Immature natural killer cell (primary cell): ENCODE results near the gene NXN. TPM values are rescaled to one million over a fixed set of nuclear protein-coding genes. Genes with fewer than 3 reads are reported as not detected.
A peak's percentile ranks its signal among the peaks of the same experiment; 100 is the strongest.

Experiments used
- DNase-seq, 3 donors: peaks; one replicate each; pipeline ENCODE4 v3.0.0; 2022; ENCODE audit warnings: mixed read lengths in 1 of 3
- H3K27ac Mint-ChIP-seq, 6 donors: one replicate each; pipeline ENCODE4 v1.8.0; 2020; ENCODE audit warnings: mixed read lengths in 6 of 6, mild to moderate bottlenecking in 5 of 6, inconsistent platforms in 4 of 6, moderate library complexity in 3 of 6
- H3K27me3 Mint-ChIP-seq, 3 donors: one replicate each; pipeline ENCODE4 v1.8.0; 2020 to 2021; ENCODE audit warnings: low read depth in 3 of 3, mild to moderate bottlenecking in 3 of 3, mixed read lengths in 3 of 3, moderate library complexity in 3 of 3, inconsistent platforms in 1 of 3
- H3K36me3 Mint-ChIP-seq, 3 donors: one replicate each; pipeline ENCODE4 v1.8.0; 2020; ENCODE audit warnings: mixed read lengths in 3 of 3, inconsistent platforms in 2 of 3, mild to moderate bottlenecking in 2 of 3
- H3K4me1 Mint-ChIP-seq, 2 donors: one replicate each; pipeline ENCODE4 v1.8.0; 2020; ENCODE audit warnings: inconsistent platforms in 2 of 2, mild to moderate bottlenecking in 2 of 2, mixed read lengths in 2 of 2, moderate library complexity in 1 of 2
- H3K4me3 Mint-ChIP-seq, 5 donors: one replicate each; pipeline ENCODE4 v1.8.0; 2020; ENCODE audit warnings: mild to moderate bottlenecking in 5 of 5, mixed read lengths in 5 of 5, inconsistent platforms in 3 of 5, moderate library complexity in 3 of 5
- H3K9me3 Mint-ChIP-seq, 6 donors: one replicate each; pipeline ENCODE4 v1.8.0; 2020; ENCODE audit warnings: mild to moderate bottlenecking in 6 of 6, mixed read lengths in 6 of 6, inconsistent platforms in 4 of 6, moderate library complexity in 3 of 6
- polyA plus RNA-seq, 3 donors: library from polyadenylated mRNA; unstranded; fragments of 300-500 nt; fragmentation: Illumina TruSeq; gene quantifications; one replicate each; pipeline ENCODE4 v1.2.3, GENCODE V29; 2021

NXN gene
- polyA plus RNA-seq, 3 donors from 2014 or later = 0.19 TPM; not detected in 2

DNA sequence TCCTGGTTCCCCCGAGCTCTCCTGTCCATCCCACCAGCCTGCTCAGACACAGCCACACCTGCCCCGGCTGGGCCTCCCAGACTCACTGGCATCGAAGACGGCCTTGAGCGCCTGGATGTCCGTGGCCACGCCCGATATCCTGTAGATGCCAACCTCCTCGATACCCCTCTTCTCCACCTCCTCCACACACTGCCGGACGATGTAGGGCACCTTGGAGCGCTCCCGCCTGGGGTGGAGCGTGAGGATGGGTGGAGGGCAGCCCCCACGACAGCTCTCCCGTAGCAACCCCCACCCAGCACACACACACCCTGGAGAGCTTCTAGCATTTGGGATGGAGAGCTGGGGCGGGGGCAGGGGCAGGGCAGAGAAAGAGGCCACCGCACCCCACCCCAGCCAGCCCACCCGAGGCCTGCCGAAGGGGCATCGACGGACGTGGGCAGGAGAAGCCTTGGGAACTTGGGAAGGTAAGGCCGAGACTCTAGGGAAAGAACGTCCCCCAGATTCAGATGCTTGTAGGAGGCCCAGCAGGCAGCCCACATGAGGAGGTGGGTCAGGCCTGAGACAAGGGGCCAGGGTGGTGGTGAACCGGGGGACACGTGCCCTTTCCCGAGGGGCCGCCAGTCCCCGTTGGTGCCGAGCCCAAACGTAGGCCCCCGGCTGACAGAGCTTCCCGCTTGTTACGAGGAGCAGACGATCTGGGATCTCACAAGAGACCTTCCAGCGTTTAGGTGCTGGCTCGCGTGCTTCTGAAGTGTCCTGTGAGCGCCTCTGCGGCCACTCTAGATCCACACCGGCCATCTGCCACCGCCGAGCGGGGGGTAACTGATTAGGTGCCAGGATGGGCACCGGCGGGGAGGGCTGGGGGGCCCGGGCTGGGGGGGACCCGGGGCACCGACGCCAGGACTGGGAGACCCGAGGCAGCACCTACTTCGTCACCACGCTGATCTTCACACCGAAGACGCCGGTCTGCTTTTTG is 32.5 kb upstream of the NXN start:
- DNase-seq = no peak
- Mint-ChIP-seq H3K36me3 (peaks cover 0 to 4% (median 3%) of the 10 kb centered on the region in 3 donors), H3K27me3 (peaks cover 0 to 3% (median 2%) of the 10 kb centered on the region in 3 donors), H3K9me3 (no peaks in the 10 kb centered on the region), H3K27ac (peak overlapping the region in 1 of 6 donors; percentile 46), H3K4me1 (peaks cover 2 to 4% of the 10 kb centered on the region in 2 donors), H3K4me3 (no peak overlapping the region)

DNA sequence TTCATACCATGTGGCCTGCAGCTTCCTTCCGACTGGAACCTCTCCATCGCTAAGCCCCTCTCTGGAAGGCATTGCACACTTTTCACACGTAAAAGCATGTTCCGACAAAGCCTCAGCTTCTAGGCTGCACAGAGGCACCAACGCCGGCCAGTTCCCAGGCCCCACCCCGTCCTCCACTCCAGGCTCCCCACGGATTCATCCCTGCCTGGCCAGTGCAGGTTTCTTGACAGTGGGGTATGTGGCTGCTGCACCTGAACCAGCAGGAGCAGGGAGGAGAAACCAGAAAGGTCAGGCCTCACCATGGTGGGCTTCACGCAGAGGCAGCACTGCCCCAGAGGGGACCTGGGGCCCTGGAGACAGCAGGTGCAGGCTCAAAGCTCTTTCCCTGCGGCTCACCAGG is 31.6 kb upstream of the NXN start:
- peaks cover 2 to 4% of the 10 kb centered on the region in 2 donors for H3K4me1 Mint-ChIP-seq
- peaks cover 0 to 3% (median 2%) of the 10 kb centered on the region in 3 donors for H3K27me3 Mint-ChIP-seq
- H3K27ac Mint-ChIP-seq = no peak overlapping the region
- no peak for DNase-seq
- H3K9me3 Mint-ChIP-seq = no peaks in the 10 kb centered on the region
- H3K36me3 Mint-ChIP-seq = peaks cover 0 to 4% (median 3%) of the 10 kb centered on the region in 3 donors
- no peak overlapping the region for H3K4me3 Mint-ChIP-seq

DNA sequence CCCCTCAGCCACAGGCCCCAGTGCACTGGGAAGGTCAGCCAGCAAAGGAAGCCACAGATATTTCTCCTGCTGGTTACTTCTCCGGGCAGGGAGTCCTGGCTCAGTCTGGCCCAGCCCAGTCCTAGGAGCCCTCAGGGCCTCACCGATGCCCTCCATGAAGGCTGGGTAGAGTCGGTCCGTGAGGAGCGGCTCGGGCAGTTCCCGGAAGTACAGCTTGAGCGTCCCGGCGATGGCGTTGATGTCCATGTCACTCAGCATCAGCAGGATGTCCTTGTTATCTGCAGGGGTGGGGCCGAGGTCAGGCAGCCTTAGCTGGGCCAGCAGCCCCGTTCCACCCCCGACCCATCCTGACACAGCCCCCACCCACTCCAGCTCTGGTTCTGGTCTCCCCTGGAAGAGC is 31.0 kb upstream of the NXN start:
- no peak overlapping the region for H3K4me3 Mint-ChIP-seq

DNA sequence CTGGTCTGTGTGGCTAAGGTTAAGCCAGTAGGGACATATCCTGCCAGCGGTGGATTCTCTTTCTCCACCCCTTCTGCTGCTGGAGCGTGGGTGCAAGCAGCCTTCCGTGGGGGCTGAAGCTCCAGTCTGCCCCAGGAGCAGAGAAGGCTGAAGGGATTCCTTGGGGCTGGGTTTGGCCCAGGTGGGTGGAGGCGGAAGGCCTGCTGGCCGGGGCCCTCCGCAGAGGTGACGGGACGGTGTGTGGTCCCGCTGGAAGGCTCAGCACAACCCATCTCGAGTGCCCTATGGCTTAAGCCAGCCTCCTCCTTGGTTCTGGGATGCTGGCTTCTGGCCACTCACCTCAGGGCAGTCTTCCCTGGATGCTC is 30.5 kb upstream of the NXN start:
- H3K36me3 Mint-ChIP-seq = peaks cover 0 to 6% (median 4%) of the 10 kb centered on the region in 3 donors
- no peak overlapping the region for H3K4me3 Mint-ChIP-seq
- no peak overlapping the region for H3K27ac Mint-ChIP-seq
- DNase-seq = no peak
- no peaks in the 10 kb centered on the region for H3K4me1 Mint-ChIP-seq
- no peaks in the 10 kb centered on the region for H3K9me3 Mint-ChIP-seq
- H3K27me3 Mint-ChIP-seq = peaks cover 2 to 3% (median 2%) of the 10 kb centered on the region in 3 donors

More for the DNA sequence above, 31.0 kb upstream of the NXN start:
- DNase-seq = no peak
- H3K27ac Mint-ChIP-seq = no peak overlapping the region
- H3K27me3 Mint-ChIP-seq = peaks cover 0 to 3% (median 2%) of the 10 kb centered on the region in 3 donors
- no peaks in the 10 kb centered on the region for H3K9me3 Mint-ChIP-seq
- H3K36me3 Mint-ChIP-seq = peaks cover 0 to 4% (median 3%) of the 10 kb centered on the region in 3 donors
- H3K4me1 Mint-ChIP-seq = no peaks in the 10 kb centered on the region

GRCh38 chr17:1009229-1010085 is 29.9 kb upstream of the NXN start:
- no peak for DNase-seq
- Mint-ChIP-seq H3K9me3 (no peaks in the 10 kb centered on the region), H3K27ac (no peak overlapping the region), H3K4me1 (no peaks in the 10 kb centered on the region), H3K4me3 (no peak overlapping the region), H3K36me3 (peaks cover 0 to 8% (median 0%) of the 10 kb centered on the region in 3 donors), H3K27me3 (peaks cover 2 to 3% (median 2%) of the 10 kb centered on the region in 3 donors)

DNA sequence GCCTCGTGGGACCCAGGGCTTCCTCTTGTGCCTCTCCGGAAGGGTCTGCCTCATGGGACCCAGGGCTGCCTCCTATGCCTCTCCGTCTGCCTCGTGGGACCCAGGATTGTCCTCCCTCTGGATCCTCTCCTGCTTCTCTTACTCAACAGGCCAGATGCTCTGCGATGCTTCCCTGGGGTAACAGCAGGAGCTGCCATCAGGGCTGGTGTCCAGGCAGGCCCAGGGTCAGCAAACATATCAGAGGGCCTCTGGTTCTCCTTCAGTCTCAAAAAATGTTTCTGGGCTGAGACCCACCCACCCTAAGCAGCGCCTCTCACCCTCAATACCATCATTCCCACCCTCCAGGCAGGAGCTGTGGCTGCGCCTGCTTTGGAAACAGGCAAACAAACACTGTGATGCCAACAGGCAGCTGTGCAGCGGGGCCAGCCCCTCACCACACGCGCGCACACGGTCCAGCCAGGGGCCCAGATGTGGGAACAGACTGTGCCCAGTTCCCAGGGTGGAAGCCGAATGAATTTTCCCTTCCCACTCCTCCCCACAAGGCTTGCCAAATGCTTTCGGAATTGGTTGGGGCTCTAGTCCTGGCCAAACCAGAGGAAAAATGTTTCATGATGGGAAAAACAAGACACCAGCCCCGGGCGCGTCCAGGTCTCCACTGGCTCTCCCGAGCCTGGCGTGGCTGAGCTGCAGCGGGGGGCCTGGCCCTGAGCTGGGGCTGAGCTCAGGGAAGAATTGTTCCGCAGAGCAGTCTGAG is 28.6 kb upstream of the NXN start:
- Mint-ChIP-seq H3K27me3 (peaks cover 2 to 6% (median 2%) of the 10 kb centered on the region in 3 donors), H3K4me3 (no peak overlapping the region), H3K27ac (peak overlapping the region in 1 of 6 donors; percentile 61), H3K4me1 (no peaks in the 10 kb centered on the region), H3K36me3 (peaks cover 0 to 8% (median 2%) of the 10 kb centered on the region in 3 donors), H3K9me3 (no peaks in the 10 kb centered on the region)
- no peak for DNase-seq

DNA sequence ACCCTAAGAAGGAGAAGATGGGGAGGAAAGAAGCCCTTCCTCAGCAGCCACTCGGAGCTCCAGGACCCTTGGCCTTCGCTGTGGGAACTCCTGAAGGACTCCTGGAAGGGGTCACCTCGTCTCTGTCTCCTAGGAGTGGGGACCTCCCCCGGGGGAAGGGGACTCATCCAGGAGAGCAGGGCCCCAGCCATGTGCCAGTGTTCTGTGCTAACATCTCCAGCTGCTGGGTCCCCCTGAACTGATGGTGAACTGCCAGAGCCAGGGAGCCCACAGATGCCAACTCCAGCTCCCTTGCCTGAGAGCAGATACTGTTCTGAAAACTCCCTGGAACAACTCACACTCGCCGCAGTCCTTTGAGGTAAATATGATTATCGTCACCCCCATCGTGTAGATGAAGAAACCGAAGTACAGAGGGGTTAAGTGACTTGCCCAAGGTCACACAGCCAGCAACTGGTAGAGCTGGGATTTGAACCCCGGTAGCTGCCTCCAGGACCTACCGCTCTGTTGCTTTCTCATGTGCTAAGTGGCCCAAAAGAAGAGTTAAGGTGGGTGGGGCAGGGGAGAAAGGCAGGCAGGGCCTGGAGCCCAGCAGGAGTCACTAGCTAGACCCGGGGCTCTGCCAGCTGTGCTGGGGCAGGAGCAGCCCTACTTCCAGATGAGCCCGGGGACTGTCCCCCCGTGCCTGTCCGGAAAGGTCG is 27.9 kb upstream of the NXN start:
- no peaks in the 10 kb centered on the region for H3K9me3 Mint-ChIP-seq
- H3K36me3 Mint-ChIP-seq = peaks cover 0 to 9% (median 8%) of the 10 kb centered on the region in 3 donors
- H3K4me3 Mint-ChIP-seq = no peak overlapping the region
- H3K27me3 Mint-ChIP-seq = peaks cover 2 to 10% (median 2%) of the 10 kb centered on the region in 3 donors
- no peaks in the 10 kb centered on the region for H3K4me1 Mint-ChIP-seq
- no peak for DNase-seq
- no peak overlapping the region for H3K27ac Mint-ChIP-seq

DNA sequence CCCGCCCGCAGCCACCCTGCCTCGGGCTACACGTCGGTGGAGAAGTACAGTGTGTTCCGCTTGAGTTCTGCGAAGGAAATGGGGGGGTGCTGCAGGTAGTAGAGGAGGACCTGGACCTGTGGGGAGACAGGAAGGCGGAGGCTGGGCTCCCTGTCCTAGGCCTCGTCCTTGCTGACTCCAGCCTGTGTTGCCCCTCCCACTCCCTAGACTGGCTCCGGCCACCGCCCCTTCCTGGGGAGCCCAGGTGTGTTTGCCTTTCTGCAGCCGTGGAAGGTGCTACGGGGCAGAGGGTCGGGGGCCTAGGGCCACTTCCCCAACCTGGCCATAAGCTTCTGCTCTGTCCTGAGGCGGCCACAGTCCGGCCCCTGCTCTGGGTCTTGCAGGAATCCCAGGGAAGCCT is 26.5 kb upstream of the NXN start:
- no peak overlapping the region for H3K27ac Mint-ChIP-seq
- no peaks in the 10 kb centered on the region for H3K9me3 Mint-ChIP-seq

DNA sequence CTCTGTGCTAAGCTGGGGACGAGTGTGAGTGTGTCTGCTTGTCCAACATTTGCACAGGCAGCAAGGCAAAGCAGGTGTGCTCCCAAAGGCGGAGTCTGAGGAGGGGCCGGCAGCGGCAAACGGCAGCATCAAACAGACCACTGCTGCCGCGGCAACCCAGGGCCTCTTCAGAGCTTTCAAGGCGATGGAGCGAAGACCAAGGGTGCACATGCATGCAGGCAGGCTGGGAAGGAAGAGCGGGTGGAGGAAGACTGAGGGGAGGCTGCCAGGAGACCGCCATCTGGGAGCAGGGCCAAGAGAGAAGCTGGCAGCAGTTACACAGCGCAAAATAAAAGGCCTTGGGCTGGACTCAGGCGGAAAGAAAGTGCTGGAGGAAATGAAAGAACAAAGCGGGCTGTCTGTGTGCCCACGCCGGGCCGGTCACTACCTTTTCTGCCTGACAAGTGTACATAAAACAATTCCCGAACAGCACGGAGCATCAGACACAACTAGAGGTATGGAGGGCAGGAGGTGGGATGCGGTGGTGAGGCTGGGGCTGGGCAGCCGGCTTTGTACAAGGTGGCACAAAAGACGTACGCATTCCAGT is 25.9 kb upstream of the NXN start:
- peak overlapping the region in 3 of 6 donors; percentile 36 to 77 (median 60) for H3K27ac Mint-ChIP-seq
- DNase-seq = no peak

More for the DNA sequence above, 26.5 kb upstream of the NXN start:
- H3K27me3 Mint-ChIP-seq = peaks cover 2 to 10% (median 2%) of the 10 kb centered on the region in 3 donors
- no peak overlapping the region for H3K4me3 Mint-ChIP-seq
- peaks cover 0 to 13% (median 12%) of the 10 kb centered on the region in 3 donors for H3K36me3 Mint-ChIP-seq
- no peak for DNase-seq
- H3K4me1 Mint-ChIP-seq = peaks cover 0 to 2% of the 10 kb centered on the region in 2 donors

GRCh38 chr17:1004769-1005295 is 25.3 kb upstream of the NXN start:
- H3K4me3 Mint-ChIP-seq = no peak overlapping the region
- no peaks in the 10 kb centered on the region for H3K9me3 Mint-ChIP-seq
- peaks cover 0 to 18% (median 18%) of the 10 kb centered on the region in 3 donors for H3K36me3 Mint-ChIP-seq
- peaks cover 0 to 2% of the 10 kb centered on the region in 2 donors for H3K4me1 Mint-ChIP-seq
- peak overlapping the region in 3 of 6 donors; percentile 28 to 60 (median 36) for H3K27ac Mint-ChIP-seq
- no peak for DNase-seq
- H3K27me3 Mint-ChIP-seq = peaks cover 2 to 13% (median 2%) of the 10 kb centered on the region in 3 donors

More for the DNA sequence above, 25.9 kb upstream of the NXN start:
- Mint-ChIP-seq H3K9me3 (no peaks in the 10 kb centered on the region), H3K27me3 (peaks cover 2 to 11% (median 2%) of the 10 kb centered on the region in 3 donors), H3K4me3 (no peak overlapping the region), H3K36me3 (peaks cover 0 to 15% (median 14%) of the 10 kb centered on the region in 3 donors), H3K4me1 (peaks cover 0 to 2% of the 10 kb centered on the region in 2 donors)

GRCh38 chr17:1003972-1004768 is 24.6 kb upstream of the NXN start:
- no peak overlapping the region for H3K27ac Mint-ChIP-seq
- no peak for DNase-seq
- H3K36me3 Mint-ChIP-seq = peaks cover 0 to 23% (median 20%) of the 10 kb centered on the region in 3 donors
- peaks cover 2 to 13% (median 2%) of the 10 kb centered on the region in 3 donors for H3K27me3 Mint-ChIP-seq
- peaks cover 4% of the 10 kb centered on the region in 2 donors for H3K4me1 Mint-ChIP-seq
- H3K9me3 Mint-ChIP-seq = no peaks in the 10 kb centered on the region
- no peak overlapping the region for H3K4me3 Mint-ChIP-seq
